ENCODE measurements around the gene POLD3.

DNA sequence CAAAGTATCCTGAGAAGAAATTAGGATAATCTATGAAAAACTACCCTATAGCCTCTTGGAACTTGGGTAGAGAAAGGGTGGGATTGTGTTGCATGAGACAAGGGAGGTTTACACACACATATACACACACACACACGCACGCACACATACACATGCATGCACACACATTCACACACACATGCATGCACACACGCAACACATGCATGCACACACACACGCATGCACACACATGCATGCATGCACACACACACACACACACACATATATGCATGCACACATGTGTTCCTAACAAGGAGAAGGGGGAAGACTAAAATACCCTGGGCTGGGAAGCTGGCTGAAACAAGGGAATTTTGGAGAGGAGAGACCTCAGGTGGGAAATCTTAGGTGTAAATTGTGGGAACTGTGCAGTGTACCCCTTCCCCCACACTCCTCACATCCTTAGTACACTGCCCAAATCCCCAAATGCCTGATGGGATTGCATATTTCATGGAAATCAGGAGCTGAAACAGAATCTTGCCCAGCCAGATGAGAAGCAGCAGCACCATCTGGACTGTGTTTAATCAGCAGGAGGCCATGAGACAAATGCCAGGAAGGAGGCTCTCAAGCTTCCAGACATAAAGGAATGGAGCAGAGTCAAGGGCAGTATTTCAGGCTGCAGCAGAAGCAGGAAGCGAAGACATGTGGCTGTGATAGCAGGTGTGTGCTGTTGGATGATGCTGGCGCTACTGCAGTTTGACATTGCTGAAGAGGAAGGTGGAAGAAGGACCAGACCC, 14.6 kb upstream of the POLD3 start:
- TF ChIP-seq, protein P1, sequence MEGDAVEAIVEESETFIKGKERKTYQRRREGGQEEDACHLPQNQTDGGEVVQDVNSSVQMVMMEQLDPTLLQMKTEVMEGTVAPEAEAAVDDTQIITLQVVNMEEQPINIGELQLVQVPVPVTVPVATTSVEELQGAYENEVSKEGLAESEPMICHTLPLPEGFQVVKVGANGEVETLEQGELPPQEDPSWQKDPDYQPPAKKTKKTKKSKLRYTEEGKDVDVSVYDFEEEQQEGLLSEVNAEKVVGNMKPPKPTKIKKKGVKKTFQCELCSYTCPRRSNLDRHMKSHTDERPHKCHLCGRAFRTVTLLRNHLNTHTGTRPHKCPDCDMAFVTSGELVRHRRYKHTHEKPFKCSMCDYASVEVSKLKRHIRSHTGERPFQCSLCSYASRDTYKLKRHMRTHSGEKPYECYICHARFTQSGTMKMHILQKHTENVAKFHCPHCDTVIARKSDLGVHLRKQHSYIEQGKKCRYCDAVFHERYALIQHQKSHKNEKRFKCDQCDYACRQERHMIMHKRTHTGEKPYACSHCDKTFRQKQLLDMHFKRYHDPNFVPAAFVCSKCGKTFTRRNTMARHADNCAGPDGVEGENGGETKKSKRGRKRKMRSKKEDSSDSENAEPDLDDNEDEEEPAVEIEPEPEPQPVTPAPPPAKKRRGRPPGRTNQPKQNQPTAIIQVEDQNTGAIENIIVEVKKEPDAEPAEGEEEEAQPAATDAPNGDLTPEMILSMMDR (IDR thresholded peaks at IDR 0.05), result no peak
- TF ChIP-seq POLR2A (IDR thresholded peaks at IDR 0.05), result no peak

All from breast epithelium (tissue), 3 donors.